Tracheal epithelial cell (primary cell): ENCODE data around the gene AKR1D1. TPM values are rescaled to one million over a fixed set of nuclear protein-coding genes. Genes with fewer than 3 reads are reported as not detected.

Source experiments
- total RNA-seq: library from RNA; depleted of rRNA; stranded (reverse); fragments of >200 nt; gene quantifications from 2 replicates; pipeline ENCODE4 v1.2.1, GENCODE V29; 2014

Gene AKR1D1
- not detected in 2 replicates for total RNA-seq

GRCh38 chr7:138076196-138076595 is at the start of gene AKR1D1:
Gene AKR1D1 (plus strand): TSS chr7:138076459. CDS start chr7:138076519, 60 bp downstream.

Other genes with a start within 250 kb of the AKR1D1 start
- 4.1 TPM in 1 of 2 replicates, not detected in the other for gene DGKI, start 229.5 kb upstream of the AKR1D1 start, total RNA-seq
- 9.2 and 9.8 TPM in 2 replicates for gene CREB3L2, start 74.4 kb upstream of the AKR1D1 start, total RNA-seq